GM23248 (cell line): Measurements from ENCODE around the gene IL6R.

Experiments
- EZH2 ChIP-seq: fragments of 200-600 bp; sonication (generic); IDR thresholded peaks from 2 replicates; pipeline ENCODE4 v1.6.1; 2018; ENCODE audit warnings: antibody characterized with exemption, mild to moderate bottlenecking; ENCODE audit not compliant: insufficient read depth, poor library complexity, severe bottlenecking
- EZH2phosphoT487 ChIP-seq: fragments of 200-600 bp; sonication (generic); IDR thresholded peaks from 2 replicates; pipeline ENCODE4 v1.6.1; 2018; ENCODE audit warnings: antibody characterized with exemption, moderate library complexity, mild to moderate bottlenecking, low read depth; ENCODE audit not compliant: insufficient read depth

GRCh38 chr1:154411525-154411924 is 6.4 kb downstream of the IL6R start:
- no peak for TF ChIP-seq EZH2phosphoT487
- TF ChIP-seq EZH2, result no peak
